ENCODE measurements around the gene URB2.

DNA sequence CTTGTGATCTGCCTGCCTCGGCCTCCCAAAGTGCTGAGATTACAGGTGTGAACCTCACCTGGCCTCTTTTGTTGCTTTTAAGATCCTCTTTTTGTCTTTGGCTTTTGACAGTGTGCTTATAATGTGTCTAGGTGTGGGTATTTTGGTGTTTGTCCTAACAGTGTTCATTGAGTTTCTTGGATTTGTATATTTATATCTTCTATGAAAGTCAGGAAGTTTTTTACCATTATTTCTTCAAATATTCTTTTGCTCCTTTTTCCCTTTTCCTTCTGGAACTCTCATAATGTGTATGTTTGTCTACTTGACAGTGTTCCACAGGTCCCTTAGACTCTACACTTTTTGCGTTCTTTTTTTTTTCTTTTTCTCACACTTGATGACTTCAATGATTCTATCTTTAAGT lies 59.1 kb downstream of the URB2 start:
- TF ChIP-seq EZH2phosphoT487 (IDR thresholded peaks at IDR 0.05): no peak
- no peak for TF ChIP-seq EZH2 (IDR thresholded peaks at IDR 0.05)
- TF ChIP-seq, protein P1, sequence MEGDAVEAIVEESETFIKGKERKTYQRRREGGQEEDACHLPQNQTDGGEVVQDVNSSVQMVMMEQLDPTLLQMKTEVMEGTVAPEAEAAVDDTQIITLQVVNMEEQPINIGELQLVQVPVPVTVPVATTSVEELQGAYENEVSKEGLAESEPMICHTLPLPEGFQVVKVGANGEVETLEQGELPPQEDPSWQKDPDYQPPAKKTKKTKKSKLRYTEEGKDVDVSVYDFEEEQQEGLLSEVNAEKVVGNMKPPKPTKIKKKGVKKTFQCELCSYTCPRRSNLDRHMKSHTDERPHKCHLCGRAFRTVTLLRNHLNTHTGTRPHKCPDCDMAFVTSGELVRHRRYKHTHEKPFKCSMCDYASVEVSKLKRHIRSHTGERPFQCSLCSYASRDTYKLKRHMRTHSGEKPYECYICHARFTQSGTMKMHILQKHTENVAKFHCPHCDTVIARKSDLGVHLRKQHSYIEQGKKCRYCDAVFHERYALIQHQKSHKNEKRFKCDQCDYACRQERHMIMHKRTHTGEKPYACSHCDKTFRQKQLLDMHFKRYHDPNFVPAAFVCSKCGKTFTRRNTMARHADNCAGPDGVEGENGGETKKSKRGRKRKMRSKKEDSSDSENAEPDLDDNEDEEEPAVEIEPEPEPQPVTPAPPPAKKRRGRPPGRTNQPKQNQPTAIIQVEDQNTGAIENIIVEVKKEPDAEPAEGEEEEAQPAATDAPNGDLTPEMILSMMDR (IDR thresholded peaks at IDR 0.05): no peak

Data from neural progenitor cell (in vitro differentiated cells).